ENCODE measurements around the gene SLC25A2. TPM values are rescaled to one million over a fixed set of nuclear protein-coding genes. Genes with fewer than 3 reads are reported as not detected.
A peak's percentile ranks its signal among the peaks of the same experiment; 100 is the strongest.
"Not testable (repeated sequence)": the region's sequence is repeated elsewhere in the genome, so short reads cannot be mapped to it uniquely, and the experiment has no call there.

Gene SLC25A2
- total RNA-seq, 1 donor from 2014 or later = not detected

- peak within 1 kb of the TSS; percentile 2 for H3K4me3 ChIP-seq (ENCODE audit: low read depth, low read length)
- no peaks in the 10 kb centered on the region for H3K27me3 ChIP-seq (ENCODE audit: control insufficient read depth, insufficient read depth, low read length)
- TF ChIP-seq CTCF (IDR thresholded peaks at IDR 0.05; ENCODE audit: insufficient read depth, low read length, severe bottlenecking) = peak; percentile 30
- H3K36me3 ChIP-seq (ENCODE audit: control insufficient read depth, insufficient read depth, low read length) = no peaks in the 10 kb centered on the region
- DNase-seq (ENCODE audit: low read depth) (peak; percentile 29), FAIRE-seq (no peak)
Observed at GRCh38 chr5:141343242-141343952, 39.5 kb upstream of the SLC25A2 start, which contains the start of gene PCDHGA3. TSS of gene PCDHGA3 (plus strand) at chr5:141343829. CDS start at chr5:141344034, 205 bp downstream.

DNA sequence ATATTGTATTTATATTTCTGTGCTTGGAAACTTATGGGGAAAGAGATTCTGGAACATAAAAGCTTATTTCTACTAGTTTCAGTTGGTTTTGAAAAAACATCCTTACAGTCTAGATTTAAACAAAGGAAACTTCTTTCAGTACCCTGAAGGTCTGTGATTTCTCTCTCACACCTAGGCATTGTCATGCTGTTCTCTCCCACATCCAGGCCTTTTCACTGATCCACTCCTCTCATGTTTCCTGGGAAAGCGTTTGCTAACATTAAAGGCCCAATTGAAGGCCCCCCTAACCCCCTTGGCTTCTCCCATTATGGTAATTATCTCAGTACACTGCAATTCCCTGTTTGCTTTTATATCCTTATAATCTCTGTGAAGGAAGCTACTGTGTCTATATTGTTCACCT is 38.9 kb upstream of the SLC25A2 start:
- Histone ChIP-seq H3K4me3 (ENCODE audit: low read depth, low read length) (no peak overlapping the region), H3K36me3 (ENCODE audit: control insufficient read depth, insufficient read depth, low read length) (no peaks in the 10 kb centered on the region), H3K27me3 (ENCODE audit: control insufficient read depth, insufficient read depth, low read length) (no peaks in the 10 kb centered on the region)
- DNase-seq (ENCODE audit: low read depth) (no peak), FAIRE-seq (no peak)
- TF ChIP-seq CTCF (IDR thresholded peaks at IDR 0.05; ENCODE audit: insufficient read depth, low read length, severe bottlenecking) = no peak

DNA sequence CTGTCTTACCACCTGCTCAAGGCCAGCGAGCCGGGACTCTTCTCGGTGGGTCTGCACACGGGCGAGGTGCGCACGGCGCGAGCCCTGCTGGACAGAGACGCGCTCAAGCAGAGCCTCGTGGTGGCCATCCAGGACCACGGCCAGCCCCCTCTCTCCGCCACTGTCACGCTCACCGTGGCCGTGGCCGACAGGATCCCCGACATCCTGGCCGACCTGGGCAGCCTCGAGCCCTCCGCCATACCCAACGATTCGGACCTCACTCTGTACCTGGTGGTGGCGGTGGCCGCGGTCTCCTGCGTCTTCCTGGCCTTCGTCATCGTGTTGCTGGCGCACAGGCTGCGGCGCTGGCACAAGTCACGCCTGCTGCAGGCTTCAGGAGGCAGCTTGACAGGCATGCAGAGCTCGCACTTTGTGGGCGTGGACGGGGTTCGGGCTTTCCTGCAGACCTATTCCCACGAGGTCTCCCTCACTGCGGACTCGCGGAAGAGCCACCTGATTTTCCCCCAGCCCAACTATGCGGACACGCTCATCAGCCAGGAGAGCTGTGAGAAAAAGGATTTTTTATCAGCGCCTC is 37.0 kb upstream of the SLC25A2 start:
- not testable (repeated sequence) for H3K27me3 ChIP-seq (ENCODE audit: control insufficient read depth, insufficient read depth, low read length); FAIRE-seq; DNase-seq (ENCODE audit: low read depth); H3K4me3 ChIP-seq (ENCODE audit: low read depth, low read length); H3K36me3 ChIP-seq (ENCODE audit: control insufficient read depth, insufficient read depth, low read length)

DNA sequence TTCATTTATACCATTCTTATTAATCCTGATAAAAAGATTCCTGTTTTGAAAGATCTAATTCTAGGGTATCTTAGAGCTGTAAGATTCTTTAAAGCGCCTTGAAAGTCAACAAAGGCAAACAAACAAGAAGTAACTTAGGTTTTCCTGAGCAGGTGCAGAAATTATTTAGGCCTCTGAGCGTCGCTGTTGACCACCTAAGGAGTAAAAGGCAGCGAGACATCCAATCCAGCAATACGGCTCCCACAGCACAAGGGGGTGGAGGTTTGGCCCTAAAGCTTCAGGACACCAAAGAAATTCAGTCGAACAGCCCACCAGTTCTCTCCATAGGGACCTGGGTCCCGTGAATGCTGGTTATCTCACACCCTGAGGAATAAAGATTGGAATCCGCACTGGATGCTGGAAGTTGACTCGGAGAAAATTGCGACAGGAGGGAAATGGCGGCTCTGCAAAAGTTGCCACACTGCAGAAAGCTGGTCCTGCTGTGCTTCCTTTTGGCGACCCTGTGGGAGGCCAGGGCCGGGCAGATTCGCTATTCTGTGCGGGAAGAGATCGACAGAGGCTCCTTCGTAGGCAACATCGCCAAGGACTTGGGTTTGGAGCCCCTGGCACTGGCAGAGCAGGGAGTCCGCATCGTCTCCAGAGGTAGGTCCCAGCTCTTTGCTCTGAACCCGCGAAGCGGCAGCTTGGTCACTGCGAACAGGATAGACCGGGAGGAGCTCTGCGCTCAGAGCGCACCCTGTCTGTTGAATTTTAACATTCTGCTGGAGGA is 34.9 kb upstream of the SLC25A2 start, which contains the start of gene PCDHGA2:
Gene PCDHGA2 (plus strand): TSS at position 223 of the 769 bp plus-strand sequence.
- peak; percentile 39 for TF ChIP-seq CTCF (IDR thresholded peaks at IDR 0.05; ENCODE audit: insufficient read depth, low read length, severe bottlenecking)
- Histone ChIP-seq H3K27me3 (ENCODE audit: control insufficient read depth, insufficient read depth, low read length) (no peaks in the 10 kb centered on the region), H3K36me3 (ENCODE audit: control insufficient read depth, insufficient read depth, low read length) (no peaks in the 10 kb centered on the region), H3K4me3 (ENCODE audit: low read depth, low read length) (peak within 1 kb of the TSS; percentile 14)
- DNase-seq (ENCODE audit: low read depth) (peak; percentile 38), FAIRE-seq (no peak)

DNA sequence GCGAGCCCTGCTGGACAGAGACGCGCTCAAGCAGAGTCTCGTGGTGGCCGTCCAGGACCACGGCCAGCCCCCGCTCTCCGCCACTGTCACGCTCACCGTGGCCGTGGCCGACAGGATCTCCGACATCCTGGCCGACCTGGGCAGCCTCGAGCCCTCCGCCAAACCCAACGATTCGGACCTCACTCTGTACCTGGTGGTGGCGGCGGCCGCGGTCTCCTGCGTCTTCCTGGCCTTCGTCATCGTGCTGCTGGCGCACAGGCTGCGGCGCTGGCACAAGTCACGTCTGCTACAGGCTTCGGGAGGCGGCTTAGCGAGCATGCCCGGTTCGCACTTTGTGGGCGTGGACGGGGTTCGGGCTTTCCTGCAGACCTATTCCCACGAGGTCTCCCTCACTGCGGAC is 28.7 kb upstream of the SLC25A2 start:
- not testable (repeated sequence) for H3K4me3 ChIP-seq (ENCODE audit: low read depth, low read length); DNase-seq (ENCODE audit: low read depth); H3K27me3 ChIP-seq (ENCODE audit: control insufficient read depth, insufficient read depth, low read length); FAIRE-seq; H3K36me3 ChIP-seq (ENCODE audit: control insufficient read depth, insufficient read depth, low read length)

- DNase-seq (ENCODE audit: low read depth) (peak; percentile 40), FAIRE-seq (no peak)
- no peaks in the 10 kb centered on the region for H3K27me3 ChIP-seq (ENCODE audit: control insufficient read depth, insufficient read depth, low read length)
Observed at GRCh38 chr5:141330299-141331080, 26.6 kb upstream of the SLC25A2 start, which contains the start of gene PCDHGA1. TSS of gene PCDHGA1 (plus strand) at chr5:141330514.

More at GRCh38 chr5:141330299-141331080, 26.6 kb upstream of the SLC25A2 start, which contains the start of gene PCDHGA1:
- Histone ChIP-seq H3K4me3 (ENCODE audit: low read depth, low read length) (no peak within 1 kb of the TSS), H3K36me3 (ENCODE audit: control insufficient read depth, insufficient read depth, low read length) (no peaks in the 10 kb centered on the region)
- peak; percentile 36 for TF ChIP-seq CTCF (IDR thresholded peaks at IDR 0.05; ENCODE audit: insufficient read depth, low read length, severe bottlenecking)

Data from bronchial epithelial cell (primary cell).